Stimulated activated CD8-positive, alpha-beta memory T cell treated with anti-CD3 and anti-CD28 coated beads, Interleukin-2, amount 100 ng/mL, for 1 hour (primary cell): ENCODE data around the gene MEGF6.

Experiments used
- DNase-seq, 2 donors: peaks; one replicate each; pipeline ENCODE4 v3.0.0-alpha.2; 2020; ENCODE audit warnings: low read depth in 2 of 2

MEGF6 gene

GRCh38 chr1:3469849-3470649, 141.3 kb downstream of the MEGF6 start:
- DNase-seq, result no peak

GRCh38 chr1:3469104-3469848, 142.0 kb downstream of the MEGF6 start:
- no peak for DNase-seq

- no peak for DNase-seq
Observed at GRCh38 chr1:3468236-3469103, 142.8 kb downstream of the MEGF6 start.

- DNase-seq, result no peak
Observed at GRCh38 chr1:3467096-3468036, 143.9 kb downstream of the MEGF6 start.

- DNase-seq, result no peak
Observed at GRCh38 chr1:3466366-3467075, 144.8 kb downstream of the MEGF6 start.

- no peak for DNase-seq
Observed at GRCh38 chr1:3465935-3466321, 145.4 kb downstream of the MEGF6 start.

GRCh38 chr1:3465091-3465934, 146.0 kb downstream of the MEGF6 start:
- no peak for DNase-seq

- DNase-seq, result no peak
Observed at GRCh38 chr1:3464649-3465025, 146.7 kb downstream of the MEGF6 start.

- no peak for DNase-seq
Observed at GRCh38 chr1:3463891-3464648, 147.2 kb downstream of the MEGF6 start.

- DNase-seq, result no peak
Observed at GRCh38 chr1:3463408-3463863, 147.9 kb downstream of the MEGF6 start.

- DNase-seq, result no peak
Observed at GRCh38 chr1:3463013-3463385, 148.3 kb downstream of the MEGF6 start.

GRCh38 chr1:3462356-3463012, 148.8 kb downstream of the MEGF6 start:
- no peak for DNase-seq

GRCh38 chr1:3461934-3462275, 149.4 kb downstream of the MEGF6 start:
- no peak for DNase-seq

- no peak for DNase-seq
Observed at GRCh38 chr1:3461238-3461933, 149.9 kb downstream of the MEGF6 start.

GRCh38 chr1:3460672-3461131, 150.6 kb downstream of the MEGF6 start:
- no peak for DNase-seq

- DNase-seq, result no peak
Observed at GRCh38 chr1:3459940-3460671, 151.2 kb downstream of the MEGF6 start.
